Natural killer cell (primary cell): ENCODE data around the gene WDFY4. TPM values are rescaled to one million over a fixed set of nuclear protein-coding genes. Genes with fewer than 3 reads are reported as not detected.

Experiments
- ATAC-seq, 3 donors: fragments of 150-1000 bp in 2 of 3; fragments of 200-7000 bp in 1 of 3; cut with Tn5 transposase; 1 replicate in 1 of 3; 2 replicates in 2 of 3; pipeline ENCODE4 v1.10.0; 2021; ENCODE audit warnings: mild to moderate bottlenecking in 2 of 3, moderate library complexity in 2 of 3
- DNase-seq, 2 donors: peaks; one replicate each; pipeline versions ENCODE4 v3.0.0 to v3.0.0-alpha.2; 2013 to 2021; ENCODE audit warnings: mixed read lengths in 1 of 2
- H3K27ac ChIP-seq: one replicate; pipeline ENCODE4 v1.5.1; 2013; ENCODE audit warnings: mild to moderate bottlenecking, low read length
- H3K27me3 ChIP-seq: one replicate; pipeline ENCODE4 v1.6.1; 2013; ENCODE audit warnings: low read length; ENCODE audit not compliant: control insufficient read depth, insufficient read depth
- H3K36me3 ChIP-seq: one replicate; pipeline ENCODE4 v1.6.1; 2013; ENCODE audit warnings: low read length; ENCODE audit not compliant: control insufficient read depth, insufficient read depth
- H3K4me1 ChIP-seq: one replicate; pipeline ENCODE4 v1.6.1; 2013; ENCODE audit warnings: low read length; ENCODE audit not compliant: control insufficient read depth, insufficient read depth
- H3K4me3 ChIP-seq: one replicate; pipeline ENCODE4 v1.5.1; 2013; ENCODE audit warnings: low read length
- H3K9me3 ChIP-seq: one replicate; pipeline ENCODE4 v1.6.1; 2013; ENCODE audit warnings: low read length; ENCODE audit not compliant: control insufficient read depth, insufficient read depth
- H3K27ac Mint-ChIP-seq, 2 donors: one replicate each; pipeline ENCODE4 v1.8.0; 2022; ENCODE audit warnings: mild to moderate bottlenecking in 2 of 2, mixed read lengths in 2 of 2, moderate library complexity in 1 of 2
- H3K27me3 Mint-ChIP-seq, 2 donors: one replicate each; pipeline ENCODE4 v1.8.0; 2022; ENCODE audit warnings: low read depth in 2 of 2, mixed read lengths in 2 of 2
- H3K36me3 Mint-ChIP-seq: one replicate; pipeline ENCODE4 v1.8.0; 2022; ENCODE audit warnings: mixed read lengths
- H3K4me1 Mint-ChIP-seq, 2 donors: one replicate each; pipeline ENCODE4 v1.8.0; 2022; ENCODE audit warnings: mixed read lengths in 2 of 2
- H3K4me3 Mint-ChIP-seq: one replicate; pipeline ENCODE4 v1.8.0; 2022; ENCODE audit warnings: mild to moderate bottlenecking, moderate library complexity, mixed read lengths
- H3K9me3 Mint-ChIP-seq, 2 donors: one replicate each; pipeline ENCODE4 v1.8.0; 2022; ENCODE audit warnings: mixed read lengths in 2 of 2
- WGBS: methylation state at CpG from one replicate; pipeline ENCODE4 v1.1.7; 2013; ENCODE audit warnings: missing lambda C conversion rate; ENCODE audit not compliant: insufficient coverage; 5-methylcytosine and 5-hydroxymethylcytosine counted together
- intact Hi-C: fragments of 100-400 bp; cut with micrococcal nuclease; formaldehyde crosslinking; loops from one replicate; pipeline ENCODE4 v1.14.2; 2022
- total RNA-seq, 4 donors: library from RNA; stranded (reverse); fragments of 120-200 nt in 1 of 4; gene quantifications; one replicate each; pipeline versions ENCODE4 v1.2.3 to v1.2.4, GENCODE V29; 2013 to 2022
- TF ChIP-seq, protein P1 (sequence below): fragments of 200-600 bp; IDR thresholded peaks from one replicate; pipeline ENCODE4 v1.8.0; 2022; ENCODE audit warnings: antibody characterized with exemption

WDFY4 gene
- total RNA-seq, 3 donors from 2014 or later (not counting 1 experiment from before 2014, with no cell fraction given), result 1.7 to 8.4 (median 3.5) TPM

DNA sequence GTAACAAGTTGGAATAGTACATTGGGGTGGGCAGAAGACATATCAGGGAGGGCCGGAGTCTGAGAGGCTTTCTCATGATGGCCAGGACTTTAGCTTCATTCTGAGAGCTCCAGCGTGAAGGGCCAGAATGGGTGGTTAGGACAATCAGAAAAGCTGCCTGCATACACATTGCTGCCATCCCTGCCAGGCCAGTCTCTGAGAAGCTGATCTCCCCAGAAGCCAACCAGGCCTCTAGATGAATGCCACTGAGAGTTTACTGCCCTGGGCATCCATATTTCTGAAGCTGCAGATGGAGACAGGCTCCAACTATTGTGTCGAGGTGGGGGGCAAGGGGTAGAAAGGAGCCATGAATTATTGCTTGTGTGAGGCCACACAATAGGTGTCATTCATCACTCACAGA, 47.8 kb upstream of the WDFY4 start:
- intact Hi-C loops, result no loop called here
- no peaks in the 10 kb centered on the region for H3K27me3 ChIP-seq
- no peak overlapping the region for H3K4me3 Mint-ChIP-seq
- no peaks in the 10 kb centered on the region for H3K36me3 ChIP-seq
- TF ChIP-seq, protein P1, sequence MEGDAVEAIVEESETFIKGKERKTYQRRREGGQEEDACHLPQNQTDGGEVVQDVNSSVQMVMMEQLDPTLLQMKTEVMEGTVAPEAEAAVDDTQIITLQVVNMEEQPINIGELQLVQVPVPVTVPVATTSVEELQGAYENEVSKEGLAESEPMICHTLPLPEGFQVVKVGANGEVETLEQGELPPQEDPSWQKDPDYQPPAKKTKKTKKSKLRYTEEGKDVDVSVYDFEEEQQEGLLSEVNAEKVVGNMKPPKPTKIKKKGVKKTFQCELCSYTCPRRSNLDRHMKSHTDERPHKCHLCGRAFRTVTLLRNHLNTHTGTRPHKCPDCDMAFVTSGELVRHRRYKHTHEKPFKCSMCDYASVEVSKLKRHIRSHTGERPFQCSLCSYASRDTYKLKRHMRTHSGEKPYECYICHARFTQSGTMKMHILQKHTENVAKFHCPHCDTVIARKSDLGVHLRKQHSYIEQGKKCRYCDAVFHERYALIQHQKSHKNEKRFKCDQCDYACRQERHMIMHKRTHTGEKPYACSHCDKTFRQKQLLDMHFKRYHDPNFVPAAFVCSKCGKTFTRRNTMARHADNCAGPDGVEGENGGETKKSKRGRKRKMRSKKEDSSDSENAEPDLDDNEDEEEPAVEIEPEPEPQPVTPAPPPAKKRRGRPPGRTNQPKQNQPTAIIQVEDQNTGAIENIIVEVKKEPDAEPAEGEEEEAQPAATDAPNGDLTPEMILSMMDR, result no peak
- no peak overlapping the region for H3K27ac ChIP-seq
- DNase-seq (no peak), ATAC-seq (no peak)
- H3K4me3 ChIP-seq, result no peak overlapping the region
- peaks cover 0 to 2% of the 10 kb centered on the region in 2 donors for H3K9me3 Mint-ChIP-seq
- H3K27me3 Mint-ChIP-seq, result peaks cover 19 to 22% of the 10 kb centered on the region in 2 donors
- peaks cover 19% of the 10 kb centered on the region for H3K4me1 ChIP-seq
- peaks cover 12 to 15% of the 10 kb centered on the region in 2 donors for H3K4me1 Mint-ChIP-seq
- peaks cover 14% of the 10 kb centered on the region for H3K36me3 Mint-ChIP-seq
- no peaks in the 10 kb centered on the region for H3K9me3 ChIP-seq
- 95% methylated on average over 3 of the region's 3 CpGs for WGBS
- H3K27ac Mint-ChIP-seq, result no peak overlapping the region

DNA sequence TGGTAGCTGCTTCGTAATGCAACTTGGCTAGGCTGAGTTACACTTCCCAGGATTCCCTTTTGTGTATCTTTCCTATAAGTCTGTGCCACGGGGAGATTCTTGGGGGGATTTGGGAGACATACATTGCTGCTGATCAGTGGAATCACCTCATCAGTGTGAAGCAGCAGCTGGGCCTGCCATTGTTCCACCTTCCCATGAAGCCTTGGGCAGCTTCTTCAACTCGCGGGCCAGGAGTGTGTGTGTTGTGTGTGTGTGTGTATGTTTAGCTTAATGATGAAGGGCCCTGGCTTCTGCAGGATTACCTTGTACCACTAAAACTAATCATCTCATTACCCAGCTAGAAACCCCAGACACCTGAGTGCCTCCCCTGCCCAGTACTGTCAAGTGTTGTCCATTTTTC, 46.5 kb upstream of the WDFY4 start:
- Histone ChIP-seq H3K36me3 (no peaks in the 10 kb centered on the region), H3K9me3 (no peaks in the 10 kb centered on the region), H3K4me1 (peaks cover 19% of the 10 kb centered on the region), H3K4me3 (no peak overlapping the region), H3K27ac (no peak overlapping the region), H3K27me3 (no peaks in the 10 kb centered on the region)
- H3K9me3 Mint-ChIP-seq, result peaks cover 0 to 2% of the 10 kb centered on the region in 2 donors
- intact Hi-C loops, result no loop called here
- H3K27ac Mint-ChIP-seq, result no peak overlapping the region
- peaks cover 19 to 22% of the 10 kb centered on the region in 2 donors for H3K27me3 Mint-ChIP-seq
- peaks cover 12 to 15% of the 10 kb centered on the region in 2 donors for H3K4me1 Mint-ChIP-seq
- peaks cover 14% of the 10 kb centered on the region for H3K36me3 Mint-ChIP-seq
- WGBS, result 98% methylated on average over 4 of the region's 4 CpGs
- ATAC-seq, result no peak
- TF ChIP-seq, protein P1, result no peak
- no peak for DNase-seq
- H3K4me3 Mint-ChIP-seq, result no peak overlapping the region

DNA sequence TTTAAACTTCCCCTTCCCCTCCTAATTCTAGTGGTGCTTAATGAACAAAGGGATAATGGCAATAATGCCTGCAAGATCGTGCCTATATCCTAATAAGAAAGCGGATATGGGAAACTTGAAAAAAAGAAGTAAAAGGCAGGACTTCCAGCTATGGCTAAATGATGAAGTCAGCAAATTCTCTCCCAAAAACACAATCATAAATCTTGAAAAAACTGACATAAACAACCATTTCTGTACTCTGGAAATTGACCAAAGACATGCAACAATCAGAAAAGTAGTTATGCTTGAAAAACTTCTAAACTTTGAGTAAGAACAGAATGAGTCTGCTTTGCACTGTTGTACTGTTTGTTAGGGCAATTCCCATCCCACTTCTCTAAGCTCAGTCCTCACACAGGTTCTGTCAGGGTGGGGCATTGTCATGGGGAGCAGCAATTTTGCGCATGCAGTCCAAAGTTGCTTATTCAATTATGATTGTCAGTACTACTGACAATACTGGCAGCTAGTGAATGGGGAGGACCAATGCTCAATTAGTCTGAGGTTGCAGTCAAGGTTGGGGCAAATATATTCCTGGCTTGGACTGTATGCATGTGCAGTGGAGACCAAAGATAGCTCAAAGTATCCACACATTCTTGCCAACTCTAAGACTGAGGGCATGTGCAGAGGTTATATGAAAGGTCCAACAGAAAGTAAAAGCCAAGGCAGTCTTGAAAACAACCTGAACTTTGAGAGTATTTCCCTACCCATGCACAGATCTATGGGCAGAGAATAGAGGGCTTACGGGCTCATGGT, 45.7 kb upstream of the WDFY4 start:
- no peak overlapping the region for H3K27ac ChIP-seq
- peaks cover 11 to 13% of the 10 kb centered on the region in 2 donors for H3K4me1 Mint-ChIP-seq
- H3K27ac Mint-ChIP-seq, result no peak overlapping the region
- no peak overlapping the region for H3K4me3 ChIP-seq
- H3K4me3 Mint-ChIP-seq, result no peak overlapping the region
- WGBS, result 86% methylated on average over 4 of the region's 4 CpGs
- H3K36me3 Mint-ChIP-seq, result peaks cover 14% of the 10 kb centered on the region
- peaks cover 0 to 2% of the 10 kb centered on the region in 2 donors for H3K9me3 Mint-ChIP-seq
- TF ChIP-seq, protein P1, result no peak
- peaks cover 14% of the 10 kb centered on the region for H3K4me1 ChIP-seq
- no peaks in the 10 kb centered on the region for H3K9me3 ChIP-seq
- no peaks in the 10 kb centered on the region for H3K27me3 ChIP-seq
- ATAC-seq, result no peak
- no peak for DNase-seq
- intact Hi-C loops, result no loop called here
- no peaks in the 10 kb centered on the region for H3K36me3 ChIP-seq
- peaks cover 19 to 22% of the 10 kb centered on the region in 2 donors for H3K27me3 Mint-ChIP-seq
